Heart right ventricle (tissue), 12 donors: Measurements from ENCODE around the gene APOA4. TPM values are rescaled to one million over a fixed set of nuclear protein-coding genes. Genes with fewer than 3 reads are reported as not detected.

ENCODE experiments used
- polyA plus RNA-seq, 2 donors: library from polyadenylated mRNA; stranded (reverse); fragments of 200-250 nt; gene quantifications; one replicate each; pipeline ENCODE4 v1.2.3, GENCODE V29; 2013
- total RNA-seq, 10 donors: library from RNA; stranded (reverse); fragmentation: NEBNext Ultra II Directional in 3 of 10; extraction: Animal tissue kit (Norgen Biotek cat#: 25700) in 3 of 10; gene quantifications; one replicate each; pipeline versions ENCODE4 v1.2.1 to v1.2.4, GENCODE V29; 2021 to 2023
- donor health status: ischemic (EF 13 %, LVEDD 7.1; RV severe dilation, severe dysfunction).
- donor health status: healthy with polysubstance abuse.
- donor health status: DM: no; HTN: yes; CAD: no.
- donor health status: DM: no; HTN: no; CAD: no.
- donor health status: ischemic (EF 25% LVEDD 6.9; RV normal size, moderate dysfunction).
- donor health status: ischemic (EF 25% LVEDD 5.7; RV mildly dilated, moderate dysfunction).
- donor health status: healthy.
- donor health status: nonischemic (EF 11% LVEDD 7.7; RV severe dilation, severe dysfunction).
- donor health status: DM: yes; HTN: yes; CAD: no.
- donor health status: PGD.
- donor health status: ischemic (EF 29% LVEDD 5.4; RV normal size, mild dysfunction).
- donor health status: nonischemic (EF 23%, LVEDD 6.1; RV moderate dilation, normal function).

The APOA4 gene
- total and polyA plus RNA-seq, 12 donors = 0.26 to 0.75 (median 0.28) TPM; not detected in 9

Other genes with a start within 250 kb of the APOA4 start
- gene BUD13, start 50.3 kb downstream of the APOA4 start, total RNA-seq = 1 to 10 TPM; 6.1 to 9.2 (median 7.0) TPM
- 1 to 10 TPM; 6.3 to 7.1 TPM for gene BUD13, start 50.3 kb downstream of the APOA4 start, polyA plus RNA-seq
- gene ZPR1, start 35.3 kb downstream of the APOA4 start, total RNA-seq = 10 to 100 TPM; 17.3 to 32.9 (median 22.6) TPM
- gene ZPR1, start 35.3 kb downstream of the APOA4 start, polyA plus RNA-seq = 10 to 100 TPM in 1 of 2 donors, 1 to 10 TPM in 1; 5.5 to 44.7 TPM
- not detected for gene APOA5, start 31.4 kb downstream of the APOA4 start, total RNA-seq
- not detected for gene APOA5, start 31.4 kb downstream of the APOA4 start, polyA plus RNA-seq
- under 1 TPM in 1 of 10 donors, not detected in 9; 0.64 TPM for gene APOC3, start 6.6 kb upstream of the APOA4 start, total RNA-seq
- under 1 TPM in 1 of 2 donors, not detected in 1; 0.12 TPM for gene APOC3, start 6.6 kb upstream of the APOA4 start, polyA plus RNA-seq
- 100 to 1,000 TPM in 2 of 10 donors, 10 to 100 TPM in 7, 1 to 10 TPM in 1; 3.8 to 178 (median 69.1) TPM for gene APOA1, start 14.3 kb upstream of the APOA4 start, total RNA-seq
- gene APOA1, start 14.3 kb upstream of the APOA4 start, polyA plus RNA-seq = 100 to 1,000 TPM in 1 of 2 donors, 10 to 100 TPM in 1; 71.5 to 398 TPM